ENCODE data around the gene SEL1L3.
A peak's percentile ranks its signal among the peaks of the same experiment; 100 is the strongest.

Gene SEL1L3

GRCh38 chr4:25857403-25857802, 5.4 kb downstream of the SEL1L3 start:
- intact Hi-C loops (cut with micrococcal nuclease): no loop called here
- peaks cover 7% of the 10 kb centered on the region for H3K36me3 Mint-ChIP-seq (ENCODE audit: low read depth)
- H3K27ac Mint-ChIP-seq: no peak overlapping the region
- no peak overlapping the region for H3K4me3 Mint-ChIP-seq
- peaks cover 6% of the 10 kb centered on the region for H3K27me3 Mint-ChIP-seq
- H3K9me3 Mint-ChIP-seq: no peaks in the 10 kb centered on the region
- H3K4me1 Mint-ChIP-seq (ENCODE audit: low read depth): peaks cover 54% of the 10 kb centered on the region

- Mint-ChIP-seq H3K36me3 (ENCODE audit: low read depth) (peaks cover under 1% of the 10 kb centered on the region), H3K27me3 (peaks cover under 1% of the 10 kb centered on the region), H3K27ac (no peak overlapping the region), H3K4me3 (no peak overlapping the region), H3K4me1 (ENCODE audit: low read depth) (peaks cover 48% of the 10 kb centered on the region), H3K9me3 (no peaks in the 10 kb centered on the region)
- intact Hi-C loops (cut with micrococcal nuclease): no loop called here
Measured at GRCh38 chr4:25856756-25857155, 6.0 kb downstream of the SEL1L3 start.

GRCh38 chr4:25852103-25852502, 10.7 kb downstream of the SEL1L3 start:
- no peaks in the 10 kb centered on the region for H3K9me3 Mint-ChIP-seq
- H3K4me3 Mint-ChIP-seq: no peak overlapping the region
- H3K4me1 Mint-ChIP-seq (ENCODE audit: low read depth): peaks cover 20% of the 10 kb centered on the region
- intact Hi-C loops (cut with micrococcal nuclease): no loop called here
- H3K36me3 Mint-ChIP-seq (ENCODE audit: low read depth): no peaks in the 10 kb centered on the region
- no peaks in the 10 kb centered on the region for H3K27me3 Mint-ChIP-seq
- H3K27ac Mint-ChIP-seq: no peak overlapping the region

- no peak overlapping the region for H3K27ac Mint-ChIP-seq
- no peak overlapping the region for H3K4me3 Mint-ChIP-seq
- H3K4me1 Mint-ChIP-seq (ENCODE audit: low read depth): peaks cover 45% of the 10 kb centered on the region
- H3K27me3 Mint-ChIP-seq: peaks cover 9% of the 10 kb centered on the region
- H3K36me3 Mint-ChIP-seq (ENCODE audit: low read depth): no peaks in the 10 kb centered on the region
- intact Hi-C loops (cut with micrococcal nuclease): no loop called here
- H3K9me3 Mint-ChIP-seq: no peaks in the 10 kb centered on the region
Measured at GRCh38 chr4:25847329-25847728, 15.5 kb downstream of the SEL1L3 start.

GRCh38 chr4:25845841-25846653, 16.7 kb downstream of the SEL1L3 start:
- Mint-ChIP-seq H3K9me3 (no peaks in the 10 kb centered on the region), H3K27me3 (peaks cover 9% of the 10 kb centered on the region), H3K27ac (no peak overlapping the region), H3K4me1 (ENCODE audit: low read depth) (peaks cover 50% of the 10 kb centered on the region), H3K4me3 (no peak overlapping the region), H3K36me3 (ENCODE audit: low read depth) (no peaks in the 10 kb centered on the region)
- intact Hi-C loops (cut with micrococcal nuclease): loop anchor here (2.0 kb wide), 1 partner anchor 13 kb away; no protein-coding TSS in a partner anchor

DNA sequence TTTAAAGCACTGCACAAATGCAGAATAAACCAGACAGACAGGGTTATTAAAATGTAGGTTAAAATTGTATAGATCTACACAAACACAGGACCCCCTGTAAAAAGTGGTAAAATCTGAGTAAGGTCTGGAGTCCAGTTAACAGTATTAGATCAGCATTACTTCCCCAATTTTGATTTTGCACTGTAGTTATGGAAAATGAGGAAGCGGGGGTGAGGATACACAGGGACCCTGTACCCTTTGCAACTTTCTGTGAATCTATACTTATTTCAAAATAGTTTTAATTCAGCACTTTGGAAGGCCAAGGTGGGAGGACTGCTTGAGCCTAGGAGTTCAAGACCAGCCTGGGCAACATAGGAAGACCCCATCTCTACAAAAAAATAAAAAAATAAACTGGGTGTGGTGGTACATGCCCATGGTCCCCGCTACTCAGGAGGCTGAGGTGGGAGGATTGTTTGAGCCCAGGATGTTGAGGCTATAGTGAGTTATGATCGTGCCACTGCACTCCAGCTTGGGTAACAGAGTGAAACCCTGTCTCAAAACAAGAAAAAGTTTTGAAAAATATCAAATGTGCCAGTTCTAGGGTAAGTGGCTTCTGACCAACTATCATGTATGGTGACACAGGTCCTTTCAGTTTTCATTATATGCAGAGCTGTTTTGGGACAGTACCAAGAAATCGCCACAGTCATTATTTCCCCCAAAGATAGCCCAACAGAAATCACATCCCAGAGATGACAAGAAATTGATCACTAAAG, 17.7 kb downstream of the SEL1L3 start:
- Mint-ChIP-seq H3K4me1 (ENCODE audit: low read depth) (peaks cover 56% of the 10 kb centered on the region), H3K4me3 (no peak overlapping the region), H3K9me3 (no peaks in the 10 kb centered on the region), H3K27ac (peak overlapping the region; percentile 44), H3K36me3 (ENCODE audit: low read depth) (no peaks in the 10 kb centered on the region), H3K27me3 (peaks cover 9% of the 10 kb centered on the region)
- intact Hi-C loops (cut with micrococcal nuclease): loop anchor here (2.0 kb wide), 1 partner anchor 14 kb away; no protein-coding TSS in a partner anchor

DNA sequence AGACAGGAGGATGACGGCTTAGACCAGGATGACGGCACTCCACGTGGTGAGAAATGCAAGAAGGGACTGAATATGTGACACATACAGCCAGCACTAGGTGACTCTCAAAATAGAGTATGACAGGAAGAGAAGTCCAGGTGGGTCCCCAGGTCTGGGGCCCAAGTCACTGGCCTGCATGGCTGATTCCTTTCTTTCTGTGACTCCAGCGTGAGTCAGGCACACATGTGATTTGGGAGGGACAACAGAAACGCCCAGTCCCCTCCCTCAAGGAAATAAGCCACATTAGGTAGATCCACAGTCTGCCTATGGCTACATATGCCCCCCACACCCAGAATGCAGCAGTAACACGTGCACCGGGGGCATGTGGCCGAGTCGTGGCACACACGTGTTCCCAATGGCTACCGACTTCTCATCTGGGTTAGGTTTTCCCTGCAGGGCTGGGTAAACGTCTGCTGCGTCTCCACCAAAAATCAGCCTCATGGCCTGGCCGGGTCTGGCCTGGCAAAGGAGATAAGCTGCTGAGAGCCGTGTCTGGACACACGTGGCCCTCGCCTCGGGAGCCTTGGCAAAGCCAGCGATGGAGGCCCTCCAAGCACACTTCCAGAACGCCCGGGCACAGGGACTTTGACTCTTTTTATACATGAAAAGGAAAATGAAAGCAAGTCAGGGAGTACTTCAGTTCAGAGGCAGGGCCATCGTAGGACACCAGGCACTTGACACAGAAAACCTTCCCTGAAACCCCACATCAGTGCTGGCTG, 19.3 kb downstream of the SEL1L3 start:
- Mint-ChIP-seq H3K9me3 (no peaks in the 10 kb centered on the region), H3K36me3 (ENCODE audit: low read depth) (no peaks in the 10 kb centered on the region), H3K4me3 (peak overlapping the region; percentile 39), H3K4me1 (ENCODE audit: low read depth) (peaks cover 54% of the 10 kb centered on the region), H3K27ac (peak overlapping the region; percentile 78), H3K27me3 (peaks cover 9% of the 10 kb centered on the region)
- intact Hi-C loops (cut with micrococcal nuclease): loop anchor here (2.0 kb wide), 1 partner anchor 15 kb away; no protein-coding TSS in a partner anchor

DNA sequence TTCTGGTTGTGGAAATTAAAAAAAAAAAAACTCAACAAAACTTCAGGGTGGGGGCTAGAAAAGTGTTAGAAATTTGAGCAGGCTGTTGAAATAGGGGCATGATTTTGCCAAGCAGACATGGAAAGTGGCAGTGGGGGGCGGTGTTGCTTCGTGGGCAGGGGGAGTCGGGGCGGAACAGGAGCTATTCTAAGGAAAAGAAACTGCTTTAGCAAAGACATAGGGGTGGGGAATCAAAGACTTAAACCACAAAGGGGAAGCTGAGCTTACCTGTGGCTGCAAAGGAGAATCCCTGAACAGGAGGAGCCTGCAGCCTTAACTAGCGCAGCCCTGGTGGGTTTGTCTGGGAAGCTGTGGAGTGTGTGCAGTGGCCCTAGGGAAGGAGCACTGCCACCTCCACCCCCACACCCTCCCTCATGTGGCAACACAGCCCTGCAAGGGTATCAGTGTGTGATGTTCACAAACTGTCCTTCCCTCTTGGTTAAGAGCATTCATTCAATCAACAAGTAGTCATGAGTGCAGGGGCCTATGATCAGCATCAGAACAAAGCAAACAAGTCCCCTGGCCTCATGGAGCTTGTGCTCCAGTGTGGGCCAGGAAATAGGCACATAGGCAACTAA, 20.5 kb downstream of the SEL1L3 start:
- H3K36me3 Mint-ChIP-seq (ENCODE audit: low read depth): no peaks in the 10 kb centered on the region
- H3K27ac Mint-ChIP-seq: peak overlapping the region; percentile 78
- intact Hi-C loops (cut with micrococcal nuclease): no loop called here
- H3K9me3 Mint-ChIP-seq: no peaks in the 10 kb centered on the region
- no peak overlapping the region for H3K4me3 Mint-ChIP-seq
- H3K4me1 Mint-ChIP-seq (ENCODE audit: low read depth): peaks cover 51% of the 10 kb centered on the region
- peaks cover 9% of the 10 kb centered on the region for H3K27me3 Mint-ChIP-seq

GRCh38 chr4:25839687-25840086, 23.1 kb downstream of the SEL1L3 start:
- intact Hi-C loops (cut with micrococcal nuclease): no loop called here
- Mint-ChIP-seq H3K4me3 (no peak overlapping the region), H3K9me3 (no peaks in the 10 kb centered on the region), H3K36me3 (ENCODE audit: low read depth) (no peaks in the 10 kb centered on the region), H3K4me1 (ENCODE audit: low read depth) (peaks cover 35% of the 10 kb centered on the region), H3K27ac (no peak overlapping the region), H3K27me3 (peaks cover 9% of the 10 kb centered on the region)

DNA sequence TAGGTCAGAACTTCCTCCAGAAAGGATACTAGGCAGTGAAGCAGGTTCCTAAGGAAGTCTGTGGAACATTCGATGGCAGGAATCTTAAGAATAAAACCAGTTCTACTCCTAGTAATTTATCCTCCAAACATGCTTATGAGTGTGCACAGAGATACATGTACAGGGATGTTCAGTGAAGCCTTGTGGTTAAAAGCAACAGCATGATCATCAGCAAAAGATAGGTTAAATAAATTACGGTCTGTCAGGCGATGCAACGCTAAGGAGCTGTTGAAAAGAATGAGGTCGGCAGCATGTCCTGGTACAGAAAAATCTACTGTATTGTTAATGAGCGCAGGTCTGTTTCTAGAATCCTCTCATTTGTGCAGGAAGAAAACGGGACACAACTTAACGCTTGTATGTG, 23.6 kb downstream of the SEL1L3 start:
- no peaks in the 10 kb centered on the region for H3K9me3 Mint-ChIP-seq
- H3K27me3 Mint-ChIP-seq: peaks cover 9% of the 10 kb centered on the region
- no peaks in the 10 kb centered on the region for H3K36me3 Mint-ChIP-seq (ENCODE audit: low read depth)
- intact Hi-C loops (cut with micrococcal nuclease): no loop called here
- H3K4me3 Mint-ChIP-seq: no peak overlapping the region
- no peak overlapping the region for H3K27ac Mint-ChIP-seq
- peaks cover 35% of the 10 kb centered on the region for H3K4me1 Mint-ChIP-seq (ENCODE audit: low read depth)

DNA sequence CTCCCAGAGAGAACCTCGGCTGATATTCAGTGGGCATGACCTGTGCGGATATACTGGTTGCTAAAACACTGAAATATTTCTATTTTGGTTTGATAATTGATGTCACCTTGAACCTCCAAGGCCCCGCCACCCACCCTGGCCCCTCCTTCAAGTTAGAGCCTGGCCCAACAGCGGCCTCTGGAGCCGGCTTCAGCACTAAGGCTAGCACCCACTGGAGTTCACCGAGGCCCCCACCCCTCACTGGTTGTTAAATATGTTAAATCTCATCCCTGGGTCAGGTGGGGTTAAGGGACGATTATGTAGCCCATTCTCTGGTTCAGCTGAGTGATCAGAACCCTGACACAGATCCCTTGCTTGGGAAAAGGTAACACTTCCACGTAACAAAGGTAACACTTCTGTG, 24.3 kb downstream of the SEL1L3 start:
- Mint-ChIP-seq H3K27ac (no peak overlapping the region), H3K4me1 (ENCODE audit: low read depth) (peaks cover 29% of the 10 kb centered on the region), H3K36me3 (ENCODE audit: low read depth) (no peaks in the 10 kb centered on the region), H3K9me3 (no peaks in the 10 kb centered on the region), H3K4me3 (no peak overlapping the region), H3K27me3 (peaks cover 5% of the 10 kb centered on the region)
- intact Hi-C loops (cut with micrococcal nuclease): no loop called here

DNA sequence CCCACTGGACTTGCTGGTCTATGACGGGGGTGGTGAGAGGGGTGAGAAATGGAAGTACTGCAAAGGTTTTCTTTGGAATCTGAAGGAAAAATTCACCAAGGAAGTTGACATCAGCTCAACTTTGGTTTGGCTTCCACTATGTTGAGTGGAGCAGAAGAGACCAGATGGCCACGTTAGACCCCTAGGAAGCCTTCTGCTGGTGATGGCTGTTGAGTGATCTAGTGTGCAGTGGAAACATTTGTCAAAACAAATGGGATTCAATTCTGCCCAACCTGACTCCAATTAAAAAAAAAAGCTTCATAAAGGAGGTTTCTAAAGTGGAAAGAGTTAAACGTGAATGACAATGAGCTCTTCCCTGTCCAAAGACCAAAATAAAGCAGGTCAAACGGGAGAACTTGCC, 25.7 kb downstream of the SEL1L3 start:
- peaks cover 15% of the 10 kb centered on the region for H3K4me1 Mint-ChIP-seq (ENCODE audit: low read depth)
- no peak overlapping the region for H3K27ac Mint-ChIP-seq
- no peaks in the 10 kb centered on the region for H3K9me3 Mint-ChIP-seq
- no peaks in the 10 kb centered on the region for H3K36me3 Mint-ChIP-seq (ENCODE audit: low read depth)
- intact Hi-C loops (cut with micrococcal nuclease): no loop called here
- no peaks in the 10 kb centered on the region for H3K27me3 Mint-ChIP-seq
- H3K4me3 Mint-ChIP-seq: no peak overlapping the region

GRCh38 chr4:25835384-25835783, 27.4 kb downstream of the SEL1L3 start:
- Mint-ChIP-seq H3K36me3 (ENCODE audit: low read depth) (no peaks in the 10 kb centered on the region), H3K9me3 (no peaks in the 10 kb centered on the region), H3K27ac (no peak overlapping the region), H3K4me3 (no peak overlapping the region), H3K4me1 (ENCODE audit: low read depth) (peaks cover 7% of the 10 kb centered on the region), H3K27me3 (no peaks in the 10 kb centered on the region)
- intact Hi-C loops (cut with micrococcal nuclease): no loop called here
